Stimulated activated CD8-positive, alpha-beta memory T cell treated with anti-CD3 and anti-CD28 coated beads, Interleukin-15, amount 100 ng/mL, for 24 hours (primary cell): Measurements from ENCODE around the gene CD160.
"Not testable (repeated sequence)": the region's sequence is repeated elsewhere in the genome, so short reads cannot be mapped to it uniquely, and the experiment has no call there.

Source experiments
- DNase-seq: peaks from one replicate; pipeline ENCODE4 v3.0.0-alpha.2; 2020; ENCODE audit warnings: low read depth

The CD160 gene, protein sequence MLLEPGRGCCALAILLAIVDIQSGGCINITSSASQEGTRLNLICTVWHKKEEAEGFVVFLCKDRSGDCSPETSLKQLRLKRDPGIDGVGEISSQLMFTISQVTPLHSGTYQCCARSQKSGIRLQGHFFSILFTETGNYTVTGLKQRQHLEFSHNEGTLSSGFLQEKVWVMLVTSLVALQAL

DNA sequence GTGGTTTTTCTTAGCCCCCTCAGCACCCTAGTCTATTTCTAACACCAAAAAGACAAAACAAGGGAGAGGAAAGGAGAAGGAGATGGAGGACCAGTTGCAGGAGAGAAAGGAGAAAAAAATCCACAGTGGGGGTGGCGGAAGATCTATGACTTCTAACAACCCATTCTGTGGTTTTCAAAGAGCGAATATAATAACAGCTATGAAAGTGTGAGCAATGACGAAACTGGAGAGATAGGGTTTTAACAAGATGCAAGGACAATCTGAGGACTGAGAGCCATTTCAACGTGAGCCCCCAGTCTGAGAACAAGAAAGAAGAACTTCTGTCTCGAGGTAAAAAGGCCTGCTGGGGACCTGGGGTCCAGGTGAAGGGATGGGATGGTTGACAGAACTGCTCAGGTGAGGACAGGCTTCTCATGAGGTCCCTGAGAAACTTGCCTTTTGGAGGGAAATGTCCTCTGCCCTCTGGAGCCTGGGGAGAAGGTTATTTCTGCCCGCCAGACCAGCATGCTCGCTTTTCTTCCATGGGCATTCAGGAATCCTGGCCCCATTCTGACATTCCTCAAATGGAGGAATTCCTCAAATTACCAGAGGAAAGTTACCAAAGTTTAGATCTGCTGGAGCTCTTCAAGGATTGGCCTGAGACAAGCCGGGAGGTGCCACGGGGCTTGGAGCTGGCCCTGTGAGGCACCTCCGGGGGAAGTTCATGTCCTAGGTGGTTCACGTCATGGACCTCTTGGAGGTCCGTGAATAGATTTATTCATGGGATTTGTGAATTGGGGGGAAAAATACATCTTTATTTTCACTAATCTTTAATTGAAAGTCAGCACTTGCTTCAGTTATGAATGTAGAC is at the start of gene CD160:
Gene CD160, plus strand, starts transcription at position 270 of the 850 bp plus-strand sequence. CDS start 8,829 bp downstream, outside the sequence.
- DNase-seq = no peak

DNA sequence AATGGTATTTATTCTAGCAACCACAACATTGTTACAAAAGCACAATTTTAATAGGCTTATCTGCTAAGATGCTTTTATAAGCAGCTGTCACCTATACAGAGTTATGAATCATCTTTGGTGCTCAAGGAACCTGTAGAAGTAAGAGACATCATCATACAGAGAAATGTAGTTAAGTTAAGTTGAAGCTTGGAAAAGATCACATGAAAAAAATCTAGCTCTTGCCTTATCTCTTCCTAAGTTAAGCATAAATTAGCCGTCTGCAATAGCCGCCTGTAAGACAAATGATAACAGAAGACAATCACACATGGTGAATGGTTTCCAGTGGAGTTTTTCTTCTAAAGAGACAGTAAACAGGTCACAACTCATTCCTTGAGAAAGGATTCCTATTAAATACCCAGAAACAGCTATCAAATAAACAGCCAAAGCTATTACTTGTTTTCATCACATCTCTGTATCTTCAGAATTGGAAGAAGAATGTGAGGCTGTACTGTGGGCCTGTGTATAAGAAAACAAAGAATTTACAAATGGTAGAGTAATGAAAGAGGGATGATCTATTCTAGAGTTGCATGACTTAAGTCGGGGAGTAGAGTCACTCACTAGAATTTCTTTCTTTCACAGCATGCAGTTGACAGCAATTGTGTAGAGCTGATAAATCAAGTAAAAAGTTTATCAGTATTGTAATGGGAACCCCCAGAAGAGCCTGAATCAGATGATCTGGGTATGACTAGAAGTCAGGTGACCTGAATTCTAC is 48.1 kb upstream of the CD160 start:
- DNase-seq = not testable (repeated sequence)

DNA sequence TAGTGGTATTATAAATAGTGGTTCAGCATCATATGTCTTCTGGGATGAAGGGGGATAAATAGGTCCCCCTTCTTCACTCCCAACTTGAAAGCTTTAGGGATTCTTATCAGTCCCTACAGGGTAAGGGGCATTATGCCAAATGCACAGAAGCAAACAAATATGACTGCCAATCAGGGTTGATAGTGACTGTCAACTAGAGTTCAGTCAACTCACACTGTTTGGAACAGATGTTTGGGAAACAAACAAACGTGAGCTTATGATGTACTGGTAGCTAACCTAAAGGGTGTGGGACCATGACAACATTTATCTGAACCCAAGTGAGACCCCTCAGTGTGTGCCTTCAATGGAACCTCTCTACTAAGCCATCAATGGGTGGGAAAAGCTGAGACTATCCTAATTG is 46.1 kb upstream of the CD160 start:
- DNase-seq = not testable (repeated sequence)

DNA sequence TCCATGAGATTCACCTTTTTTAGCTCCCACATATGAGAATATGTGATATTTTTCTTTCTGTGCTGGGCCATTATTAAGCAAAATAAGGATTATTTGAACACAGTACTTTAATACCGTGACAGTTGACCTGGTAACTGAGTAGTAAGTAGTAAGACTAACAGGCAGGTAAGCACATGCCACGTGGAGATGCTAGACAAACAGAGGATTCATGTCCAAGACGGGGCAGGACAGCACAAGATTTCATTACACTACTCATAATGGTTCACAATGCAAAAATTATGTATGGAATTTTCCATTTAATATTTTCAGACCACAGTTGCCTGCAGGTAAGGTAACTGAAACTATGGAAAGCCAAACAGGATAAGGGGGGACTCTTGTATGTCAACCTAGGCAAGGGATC is 34.4 kb upstream of the CD160 start:
- DNase-seq = not testable (repeated sequence)

DNA sequence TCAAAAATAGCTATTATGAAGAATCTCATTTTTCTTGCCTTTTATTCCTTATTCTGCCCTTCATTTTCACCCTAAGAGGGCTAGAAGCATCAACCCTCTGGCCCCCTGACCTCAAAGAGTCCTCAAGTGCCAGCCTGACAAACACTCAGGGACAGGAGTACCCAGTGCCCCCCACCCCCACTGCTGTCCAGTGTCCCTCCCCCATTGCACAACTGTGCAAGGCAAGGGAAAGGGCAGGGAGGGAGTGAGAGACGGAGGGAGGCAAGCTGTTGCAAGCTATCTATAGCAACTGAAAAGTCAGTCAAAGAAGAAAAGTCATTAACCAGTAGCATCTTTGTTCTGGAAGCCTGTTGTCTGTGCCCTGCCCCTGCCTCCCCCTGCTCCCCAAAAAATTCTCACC is 33.2 kb upstream of the CD160 start:
- DNase-seq = not testable (repeated sequence)

DNA sequence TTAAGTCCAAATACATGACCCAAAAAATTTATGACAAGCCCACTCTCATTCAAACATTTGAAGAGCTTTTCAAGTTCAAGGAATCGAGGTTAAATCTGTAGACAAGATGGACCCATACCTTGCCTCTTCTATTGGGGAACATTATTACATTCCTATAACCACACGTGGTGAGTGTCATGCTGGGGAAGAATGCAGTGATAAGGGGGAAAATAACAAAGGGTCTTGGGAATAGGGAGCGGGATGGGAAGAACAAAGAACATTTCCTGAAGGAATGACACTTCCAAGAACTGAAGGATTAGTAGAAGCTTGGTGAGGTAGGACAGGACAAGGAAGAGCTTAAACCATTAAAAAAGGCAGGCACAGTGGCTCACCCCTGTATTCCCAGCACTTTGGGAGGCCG is 31.0 kb upstream of the CD160 start:
- DNase-seq = no peak

DNA sequence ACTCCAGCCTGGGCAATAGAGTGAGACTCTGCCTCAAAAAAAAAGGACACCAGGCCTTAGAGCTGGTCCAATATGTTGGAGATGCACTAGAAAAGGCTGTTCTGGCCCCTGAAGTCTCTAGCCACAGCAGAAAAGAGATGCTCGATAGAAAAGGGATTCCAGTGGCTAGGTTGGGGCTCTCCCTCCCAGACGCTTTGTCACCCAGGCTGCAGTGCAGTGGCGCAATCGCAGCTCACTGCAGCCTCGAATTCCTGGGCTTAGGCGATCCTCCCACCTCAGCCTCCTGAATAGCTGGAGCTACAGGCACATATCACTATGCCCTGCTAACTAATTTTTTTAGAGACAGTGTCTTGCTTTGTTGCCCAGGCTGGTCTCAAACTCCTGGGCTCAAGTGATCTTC is 30.4 kb upstream of the CD160 start:
- DNase-seq = no peak

DNA sequence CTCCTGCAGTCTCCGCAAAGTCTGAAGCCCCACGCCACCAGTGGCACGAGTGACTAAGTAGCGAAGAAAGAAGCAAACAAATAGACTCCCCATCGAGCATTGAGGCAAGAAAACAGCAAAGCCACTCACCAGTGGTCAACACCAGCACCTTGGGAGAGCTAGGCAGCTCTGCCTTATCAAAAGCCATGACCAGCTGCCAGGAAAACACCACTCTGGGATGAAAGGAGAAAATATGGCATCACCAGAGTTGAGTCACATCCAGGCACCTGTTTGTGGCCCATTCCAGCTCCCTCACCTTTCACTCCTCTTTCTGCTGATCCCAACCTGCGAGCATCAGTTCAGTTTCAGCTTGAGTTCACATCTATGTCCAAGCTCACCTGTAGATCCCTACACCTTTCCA is 29.4 kb upstream of the CD160 start:
- DNase-seq = no peak

DNA sequence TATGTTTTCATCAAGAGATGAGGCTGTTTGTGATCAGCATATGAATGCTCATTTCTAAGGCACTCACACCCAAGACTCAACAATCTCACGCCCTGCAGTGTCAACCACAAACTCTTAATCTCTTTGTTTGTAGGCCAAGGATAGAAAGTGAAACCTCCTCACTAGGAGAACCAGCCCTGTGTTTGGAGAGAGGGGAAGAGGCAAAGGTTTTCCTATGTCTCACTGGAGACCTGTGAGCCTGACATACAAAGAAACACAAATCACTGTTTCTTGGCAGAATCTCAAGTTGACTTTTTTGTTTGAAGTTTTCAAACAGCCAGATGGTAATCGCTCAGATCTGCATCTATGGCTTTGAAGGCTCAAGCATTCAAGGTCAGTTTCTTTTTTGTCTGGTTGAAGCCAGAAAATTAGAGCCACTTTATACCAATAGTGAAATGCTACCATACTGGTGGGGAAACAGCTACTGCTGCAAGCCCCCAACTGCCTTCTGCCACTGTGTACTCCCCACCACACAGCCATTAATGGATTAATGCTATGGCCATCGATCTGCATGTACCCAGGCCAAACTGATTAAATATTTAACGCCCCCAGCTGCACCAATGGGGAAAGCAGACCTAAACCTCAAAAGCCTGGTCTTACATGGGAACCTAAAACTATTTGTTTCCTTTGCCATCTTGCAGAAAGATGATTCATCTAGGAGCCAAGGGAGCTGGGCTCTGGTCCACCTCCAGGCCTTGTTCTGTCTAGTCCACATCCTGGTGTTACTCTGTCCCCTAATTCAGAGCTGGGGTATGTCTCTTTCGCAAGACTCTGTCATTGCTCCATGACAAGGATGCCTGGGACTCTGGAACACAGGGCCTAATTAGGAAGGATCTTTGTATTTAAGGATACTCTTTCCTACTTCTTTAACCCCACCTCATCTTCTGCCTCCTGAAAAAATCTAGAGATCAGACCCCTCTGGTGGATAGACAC is 28.4 kb upstream of the CD160 start:
- no peak for DNase-seq

DNA sequence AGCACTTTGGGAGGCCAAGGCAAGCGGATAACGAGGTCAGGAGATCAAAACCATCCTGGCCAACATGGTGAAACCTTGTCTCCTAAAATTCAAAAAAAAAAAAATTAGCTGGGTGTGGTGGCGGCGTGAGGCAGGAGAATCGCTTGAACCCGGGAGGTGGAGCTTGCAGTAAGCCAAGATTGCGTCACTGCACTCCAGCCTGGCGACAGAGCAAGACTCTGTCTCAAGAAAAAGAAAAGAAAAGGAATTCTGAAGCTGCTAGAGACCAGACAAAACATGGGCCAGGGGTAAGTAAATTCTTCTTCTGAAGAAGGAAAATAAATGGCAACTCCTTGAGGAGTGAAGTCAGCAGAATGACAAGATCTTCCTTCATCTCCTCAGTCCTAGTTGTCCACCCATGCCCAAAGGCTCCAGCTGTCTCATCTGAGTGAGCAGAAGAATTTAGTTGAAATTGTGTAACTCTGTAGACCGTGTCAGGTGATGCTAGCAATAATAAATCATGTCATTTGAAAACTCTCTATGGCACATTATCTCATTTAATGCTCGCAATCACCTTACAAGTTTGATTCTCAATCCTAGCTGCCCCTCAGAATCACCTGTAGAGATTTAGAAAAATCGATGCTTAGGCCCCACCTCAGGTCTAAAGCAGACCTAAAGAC is 26.4 kb upstream of the CD160 start:
- no peak for DNase-seq

DNA sequence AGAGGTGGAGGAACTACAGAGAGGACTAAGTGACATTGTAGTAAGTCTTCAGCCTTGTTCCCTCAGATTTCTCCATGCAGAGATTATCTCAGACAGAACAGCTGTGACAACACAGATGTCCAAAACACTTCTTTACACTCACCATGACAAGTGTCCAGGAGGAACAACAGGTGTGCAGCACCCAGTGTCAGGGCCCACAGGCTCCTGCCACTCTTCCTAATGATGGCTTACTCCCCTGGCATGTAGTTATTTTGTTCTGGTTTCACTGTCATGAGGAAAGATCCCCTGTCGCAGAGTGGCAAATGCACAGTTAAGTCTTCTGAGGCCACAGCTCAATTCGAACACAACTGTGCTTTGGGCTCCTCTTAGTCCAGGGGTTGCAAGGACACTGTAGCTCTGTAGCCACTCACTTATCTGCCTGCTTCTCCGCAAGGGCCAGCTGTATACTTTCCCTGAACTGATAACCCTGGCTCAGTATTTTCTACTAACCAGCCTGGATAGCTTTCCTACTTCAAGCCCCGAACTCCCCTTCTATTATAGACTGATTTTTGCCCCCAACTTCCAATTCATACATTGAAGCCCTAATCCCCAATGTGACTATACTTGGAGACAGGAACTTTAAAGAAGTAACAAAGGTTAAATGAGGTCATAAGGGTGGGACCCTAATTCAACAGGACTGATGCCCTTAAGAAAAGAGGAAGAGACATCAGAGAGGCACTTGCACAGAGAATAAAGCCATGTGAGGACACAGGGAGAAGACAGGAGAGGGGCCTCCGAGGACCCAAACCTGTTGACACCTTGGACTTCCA is 23.3 kb upstream of the CD160 start:
- no peak for DNase-seq

DNA sequence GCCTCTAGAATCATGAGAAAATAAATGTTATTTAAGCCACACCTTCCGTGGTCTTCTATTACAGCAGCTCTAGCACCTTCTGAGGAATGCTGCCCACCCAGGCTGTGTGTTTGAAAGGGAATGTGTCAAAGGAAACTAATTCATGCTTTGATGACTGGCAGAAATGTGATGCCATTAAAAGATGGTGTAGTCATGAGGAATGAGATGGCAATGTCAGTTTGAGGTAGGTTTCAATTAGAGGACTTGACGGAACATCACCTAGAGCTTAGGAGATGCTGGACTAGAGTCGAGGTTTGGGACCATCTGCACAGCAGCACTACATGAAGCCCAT is 22.7 kb upstream of the CD160 start:
- no peak for DNase-seq

DNA sequence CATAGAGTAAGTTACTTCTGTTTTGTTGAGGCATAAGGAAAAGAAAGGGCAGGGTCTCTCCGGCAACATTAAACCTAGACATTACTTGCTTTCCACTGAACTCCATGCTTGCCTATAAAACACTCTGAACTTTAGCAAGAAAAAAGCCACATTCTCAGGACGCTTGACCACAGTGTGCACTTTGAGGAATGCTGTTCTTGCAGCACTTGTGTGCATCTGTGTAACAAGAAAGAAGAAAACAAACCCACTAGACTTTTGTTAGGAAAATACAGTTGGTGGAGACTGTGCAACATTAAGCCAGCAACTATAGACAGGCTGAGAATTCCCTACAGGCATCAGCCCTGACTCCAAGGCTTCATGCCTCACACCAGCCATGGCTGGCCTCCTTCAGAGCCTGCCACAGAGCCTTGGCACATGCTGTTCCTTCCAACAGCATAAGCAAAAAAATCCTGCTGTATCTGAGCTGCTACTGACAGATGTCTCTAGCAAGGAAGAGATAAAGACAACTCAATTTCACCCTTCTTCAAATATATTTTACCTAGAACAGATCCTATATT is 17.9 kb upstream of the CD160 start:
- no peak for DNase-seq

DNA sequence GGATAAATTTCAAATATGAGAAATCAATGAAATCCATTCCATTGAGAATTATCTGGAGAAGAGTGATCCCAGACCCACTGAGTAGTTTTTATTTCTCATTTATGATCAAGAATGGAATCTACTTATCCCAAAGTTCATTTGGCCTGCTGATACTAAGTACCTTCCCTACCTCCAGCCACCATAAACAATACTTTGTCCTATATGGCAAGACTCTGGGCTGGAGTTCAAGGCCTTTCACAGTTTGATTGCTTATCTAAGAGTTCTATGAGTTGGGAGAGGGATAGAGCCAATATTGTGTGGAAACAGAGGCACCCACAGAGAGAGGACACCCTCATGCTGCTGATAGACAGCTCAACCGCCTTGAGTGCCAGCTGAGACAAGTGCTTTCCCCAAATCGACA is 17.2 kb upstream of the CD160 start:
- no peak for DNase-seq

DNA sequence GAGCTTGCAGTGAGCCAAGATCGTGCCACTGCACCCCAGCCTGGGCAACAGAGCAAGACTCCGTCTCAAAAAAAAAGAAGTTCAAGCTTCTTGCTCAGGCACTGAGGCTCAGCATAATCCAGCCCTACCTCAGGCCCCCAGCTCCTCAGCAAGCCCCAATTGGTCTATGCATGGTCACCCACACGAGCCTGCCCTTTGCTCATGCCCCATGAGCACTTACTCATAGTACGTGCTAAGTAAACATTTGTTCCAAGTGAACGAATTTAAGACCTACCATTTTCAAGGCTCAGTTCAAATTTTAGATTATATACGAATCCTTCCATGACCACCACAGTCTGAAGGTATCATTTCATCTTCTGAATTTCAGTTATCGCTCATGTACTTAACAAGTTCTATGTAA is 16.5 kb upstream of the CD160 start:
- DNase-seq = no peak

DNA sequence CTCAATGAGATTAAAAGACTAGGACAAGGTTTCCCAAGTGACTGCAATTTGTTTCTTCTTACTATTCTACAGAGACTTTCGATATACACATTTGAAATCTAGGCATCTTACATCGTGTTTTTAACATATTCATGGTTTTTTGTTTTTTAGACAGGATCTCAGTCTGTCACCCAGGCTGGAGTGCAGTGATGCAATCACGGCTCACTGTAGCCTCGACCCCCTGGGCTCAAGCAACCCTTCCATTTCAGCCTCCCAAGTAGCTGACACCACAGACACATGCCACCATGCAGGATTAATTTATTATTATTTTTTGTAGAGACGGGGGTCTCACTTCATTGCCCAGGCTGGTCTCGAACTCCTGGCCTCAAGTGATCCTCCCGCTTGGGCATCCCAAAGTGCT is 13.7 kb upstream of the CD160 start:
- DNase-seq = no peak

DNA sequence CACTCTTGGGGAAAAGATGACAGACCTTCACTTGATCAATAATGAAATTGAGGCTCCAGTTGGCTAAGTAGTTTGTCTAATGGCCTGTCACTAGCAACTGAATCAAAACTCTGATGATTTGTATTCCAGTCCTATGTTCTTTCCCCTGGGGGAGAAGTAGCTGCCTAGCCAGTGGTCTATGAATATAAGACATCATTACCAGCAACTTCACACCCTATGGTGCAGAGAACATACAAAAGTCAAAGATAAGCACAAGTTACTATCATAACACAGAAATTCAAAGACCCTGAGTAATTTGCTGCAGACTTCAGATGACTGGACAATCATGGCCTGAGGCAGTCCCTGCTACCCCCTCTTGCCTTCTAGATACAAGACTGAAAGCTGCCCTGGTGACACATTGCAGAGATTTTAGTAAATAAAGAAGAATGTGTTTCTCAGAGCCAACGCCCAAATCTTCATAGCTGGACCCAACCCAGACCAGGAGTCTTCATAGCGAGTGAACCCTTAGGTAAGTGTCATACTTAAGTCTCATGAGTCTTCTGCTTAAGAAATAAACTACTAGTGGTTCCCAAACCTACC is 13.1 kb upstream of the CD160 start:
- DNase-seq = no peak

DNA sequence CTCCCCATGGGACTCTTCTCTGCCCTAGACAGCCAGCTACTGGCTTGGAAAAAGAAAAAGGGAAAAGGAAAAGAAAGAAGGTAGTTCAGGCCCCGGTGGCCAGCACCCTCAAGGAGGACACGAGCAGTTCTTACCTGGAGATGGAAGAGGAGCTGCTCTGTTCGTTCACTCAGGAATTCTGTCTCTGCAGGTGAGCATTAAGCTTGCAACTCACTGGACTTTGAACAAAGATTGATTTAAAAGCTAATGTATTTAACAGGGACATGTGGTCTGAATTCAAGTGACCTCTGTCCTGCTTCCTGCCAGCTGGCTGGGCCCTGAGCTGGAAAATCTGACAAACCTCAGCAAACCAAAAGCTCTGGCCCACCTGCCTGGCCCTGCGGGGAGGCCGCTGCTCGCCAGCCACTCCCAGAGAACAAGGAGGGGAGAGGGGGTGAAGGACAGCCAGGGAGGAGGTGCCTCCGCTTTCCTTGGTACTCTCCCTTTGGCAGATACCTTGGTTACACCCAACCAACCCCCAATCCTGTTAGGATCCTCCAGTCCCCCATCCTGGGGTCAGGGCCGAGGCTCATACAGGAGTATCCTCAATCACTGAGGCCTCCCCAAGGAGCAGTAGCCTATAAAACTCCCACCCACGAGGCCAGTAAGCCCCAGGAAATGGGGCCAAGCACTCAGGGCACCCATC is 12.0 kb upstream of the CD160 start, which contains the start of gene PDZK1:
Gene PDZK1, minus strand, starts transcription at position 186 of the 685 bp plus-strand sequence. CDS start 19,347 bp downstream, outside the sequence.
- DNase-seq = no peak

DNA sequence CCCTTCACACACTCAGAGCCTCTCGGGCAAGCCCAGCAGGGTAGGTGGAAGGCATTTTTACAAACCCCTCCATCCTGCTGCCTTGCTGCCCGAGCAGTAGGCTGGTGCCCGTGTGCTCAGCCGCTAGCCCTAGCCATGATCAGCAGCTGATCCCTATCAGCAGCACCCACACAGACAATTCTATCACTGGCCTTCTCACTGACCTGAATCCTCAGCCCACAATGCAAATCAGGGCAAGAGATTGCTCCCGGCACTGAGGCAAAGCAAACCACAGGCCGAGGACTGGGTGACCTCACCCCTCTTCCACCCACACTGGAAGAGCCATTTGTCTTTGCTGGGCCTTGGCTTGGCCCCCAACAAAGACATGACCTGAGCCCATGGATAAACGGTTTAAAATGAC is 11.2 kb upstream of the CD160 start:
- no peak for DNase-seq
